Skeletal muscle satellite cell (primary cell): Measurements from ENCODE around the gene PPP1R1A.
A peak's percentile ranks its signal among the peaks of the same experiment; 100 is the strongest.

Experiments
- H3K27me3 ChIP-seq: 2 replicates; pipeline ENCODE4 v1.7.0; 2013; ENCODE audit warnings: low read length; ENCODE audit not compliant: control insufficient read depth, insufficient read depth
- H3K36me3 ChIP-seq: 2 replicates; pipeline ENCODE4 v1.7.0; 2013; ENCODE audit warnings: mild to moderate bottlenecking, control low read depth, low read length; ENCODE audit not compliant: insufficient read depth
- H3K4me1 ChIP-seq: 2 replicates; pipeline ENCODE4 v1.7.0; 2013; ENCODE audit warnings: low read length; ENCODE audit not compliant: control insufficient read depth, insufficient read depth
- H3K4me2 ChIP-seq: 2 replicates; pipeline ENCODE4 v1.7.0; 2013; ENCODE audit warnings: mild to moderate bottlenecking, low read length
- H3K4me3 ChIP-seq: 2 replicates; pipeline ENCODE4 v1.7.0; 2013; ENCODE audit warnings: low read length
- H3K9ac ChIP-seq: 2 replicates; pipeline ENCODE4 v1.7.0; 2013; ENCODE audit warnings: mild to moderate bottlenecking, low read depth, low read length, moderate library complexity
- H3K9me3 ChIP-seq: replicated peaks from 2 replicates; pipeline ENCODE4 v1.7.0; 2013; ENCODE audit warnings: mild to moderate bottlenecking, control low read depth, low read length

PPP1R1A gene

DNA sequence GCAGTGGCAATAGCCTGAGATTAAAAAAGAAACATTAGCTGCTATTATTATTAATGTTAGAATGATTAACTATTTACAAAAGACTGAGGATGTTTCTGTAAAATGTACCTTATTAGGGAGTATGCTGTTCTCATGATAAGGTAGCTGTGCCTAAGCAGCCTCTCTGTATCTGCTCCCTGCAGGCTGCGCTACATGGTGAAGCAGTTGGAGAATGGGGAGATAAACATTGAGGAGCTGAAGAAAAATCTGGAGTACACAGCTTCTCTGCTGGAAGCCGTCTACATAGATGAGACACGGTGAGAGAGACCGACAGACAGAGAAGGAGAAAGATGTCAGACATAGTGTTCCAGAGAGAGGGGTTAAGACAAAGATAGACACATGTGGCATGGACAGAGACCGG lies 21.7 kb downstream of the PPP1R1A start:
- Histone ChIP-seq H3K4me1 (no peaks in the 10 kb centered on the region), H3K9me3 (no peaks in the 10 kb centered on the region), H3K9ac (no peak overlapping the region), H3K36me3 (no peaks in the 10 kb centered on the region), H3K4me3 (no peak overlapping the region), H3K4me2 (no peak overlapping the region), H3K27me3 (peaks cover 64% of the 10 kb centered on the region)

- Histone ChIP-seq H3K4me1 (no peaks in the 10 kb centered on the region), H3K9me3 (no peaks in the 10 kb centered on the region), H3K36me3 (no peaks in the 10 kb centered on the region)
Measured at GRCh38 chr12:54565986-54566544, 22.4 kb downstream of the PPP1R1A start.

DNA sequence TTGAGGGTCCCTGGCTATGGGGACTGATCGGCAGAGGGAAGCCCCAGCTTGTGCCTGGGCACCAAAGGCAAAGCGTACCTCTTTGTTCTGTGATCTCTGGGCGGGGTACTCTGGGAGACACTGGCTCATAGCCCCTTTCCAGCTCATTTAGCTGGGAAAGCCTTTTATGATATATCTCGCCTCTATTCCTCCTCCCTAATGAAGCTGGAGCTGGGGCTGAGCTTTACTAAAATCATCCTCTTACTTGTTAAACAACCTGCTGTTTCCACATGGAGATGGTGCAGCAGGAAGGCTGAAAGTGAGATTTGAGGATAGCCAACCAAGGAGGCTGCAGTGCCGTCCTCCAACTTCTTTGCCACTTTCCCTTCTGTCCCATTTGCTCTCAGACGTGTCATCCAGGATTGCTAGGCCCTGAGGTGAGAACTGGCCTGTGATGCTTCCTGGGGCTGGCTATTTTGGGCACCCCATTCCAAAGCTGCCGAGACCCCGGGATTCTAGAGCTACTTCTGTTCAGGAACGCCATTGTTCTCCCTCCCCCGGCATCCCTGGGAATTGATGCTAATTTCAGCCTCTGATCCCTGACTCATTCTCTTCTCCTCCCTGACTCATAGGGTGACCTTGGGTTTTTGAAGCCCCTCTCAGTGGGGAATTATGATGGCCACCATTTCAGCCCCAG lies 23.0 kb downstream of the PPP1R1A start:
- no peak overlapping the region for H3K9ac ChIP-seq
- peaks cover 60% of the 10 kb centered on the region for H3K27me3 ChIP-seq
- H3K4me3 ChIP-seq: no peak overlapping the region
- H3K4me1 ChIP-seq: no peaks in the 10 kb centered on the region
- H3K36me3 ChIP-seq: no peaks in the 10 kb centered on the region
- no peak overlapping the region for H3K4me2 ChIP-seq
- no peaks in the 10 kb centered on the region for H3K9me3 ChIP-seq

More at GRCh38 chr12:54565986-54566544, 22.4 kb downstream of the PPP1R1A start:
- no peak overlapping the region for H3K4me2 ChIP-seq
- no peak overlapping the region for H3K4me3 ChIP-seq
- no peak overlapping the region for H3K9ac ChIP-seq
- H3K27me3 ChIP-seq: peaks cover 60% of the 10 kb centered on the region

- H3K36me3 ChIP-seq: no peaks in the 10 kb centered on the region
- no peaks in the 10 kb centered on the region for H3K4me1 ChIP-seq
Measured at GRCh38 chr12:54564768-54565167, 23.7 kb downstream of the PPP1R1A start.

DNA sequence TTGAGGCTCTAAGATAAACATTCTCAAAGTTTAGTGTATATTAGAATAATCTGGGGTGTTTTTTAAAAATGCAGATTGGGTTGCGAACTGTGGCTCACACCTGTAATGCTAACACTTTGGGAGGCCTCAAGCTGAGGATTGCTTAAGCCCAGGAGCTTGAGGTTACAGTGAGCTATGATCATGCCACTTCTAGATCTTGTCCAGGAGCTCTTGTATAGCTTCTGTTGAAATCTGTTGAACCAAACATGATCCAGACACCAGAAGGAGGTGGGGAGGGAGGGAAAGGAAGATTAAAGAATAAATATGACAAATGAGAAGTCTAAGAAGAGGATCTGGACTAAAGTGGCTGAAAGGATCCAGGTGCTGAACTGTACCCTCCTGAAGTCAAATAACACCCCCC lies 24.7 kb downstream of the PPP1R1A start:
- no peak overlapping the region for H3K4me3 ChIP-seq

More at GRCh38 chr12:54564768-54565167, 23.7 kb downstream of the PPP1R1A start:
- no peak overlapping the region for H3K4me3 ChIP-seq
- H3K27me3 ChIP-seq: peaks cover 54% of the 10 kb centered on the region
- no peak overlapping the region for H3K4me2 ChIP-seq
- H3K9me3 ChIP-seq: no peaks in the 10 kb centered on the region
- H3K9ac ChIP-seq: no peak overlapping the region

GRCh38 chr12:54562750-54563356 lies 25.6 kb downstream of the PPP1R1A start:
- H3K4me2 ChIP-seq: no peak overlapping the region

More for the DNA sequence above, 24.7 kb downstream of the PPP1R1A start:
- Histone ChIP-seq H3K27me3 (peaks cover 54% of the 10 kb centered on the region), H3K9ac (no peak overlapping the region), H3K4me1 (no peaks in the 10 kb centered on the region), H3K36me3 (no peaks in the 10 kb centered on the region), H3K9me3 (no peaks in the 10 kb centered on the region), H3K4me2 (no peak overlapping the region)

DNA sequence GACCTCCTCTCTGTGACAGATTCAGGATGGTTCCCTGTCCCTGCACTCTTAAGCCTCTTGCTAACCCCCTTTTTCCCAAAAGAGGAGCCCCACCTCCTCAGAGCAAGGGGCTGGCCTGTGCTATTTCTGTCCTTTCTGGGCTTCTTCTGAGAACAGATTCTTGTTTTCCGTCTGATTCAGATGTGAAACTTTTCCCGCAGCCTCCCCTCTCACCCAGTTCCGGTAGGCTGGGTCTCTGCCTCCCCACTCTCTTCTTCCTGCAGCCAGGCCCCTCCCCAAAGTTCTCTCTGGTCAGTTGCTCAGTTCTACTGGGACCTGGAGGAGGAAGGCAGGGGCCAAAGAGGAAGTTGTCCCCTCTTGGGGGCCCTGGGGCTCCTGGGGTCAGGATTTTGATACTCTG lies 27.3 kb downstream of the PPP1R1A start:
- H3K27me3 ChIP-seq: peaks cover 51% of the 10 kb centered on the region

More at GRCh38 chr12:54562750-54563356, 25.6 kb downstream of the PPP1R1A start:
- H3K4me3 ChIP-seq: no peak overlapping the region
- H3K27me3 ChIP-seq: peaks cover 55% of the 10 kb centered on the region
- no peak overlapping the region for H3K9ac ChIP-seq
- no peaks in the 10 kb centered on the region for H3K36me3 ChIP-seq
- H3K4me1 ChIP-seq: no peaks in the 10 kb centered on the region
- no peaks in the 10 kb centered on the region for H3K9me3 ChIP-seq

GRCh38 chr12:54560374-54560858 lies 28.0 kb downstream of the PPP1R1A start:
- no peaks in the 10 kb centered on the region for H3K36me3 ChIP-seq
- H3K27me3 ChIP-seq: peaks cover 51% of the 10 kb centered on the region
- peak overlapping the region; percentile 77 for H3K4me2 ChIP-seq
- no peaks in the 10 kb centered on the region for H3K9me3 ChIP-seq
- H3K9ac ChIP-seq: no peak overlapping the region
- H3K4me1 ChIP-seq: no peaks in the 10 kb centered on the region
- H3K4me3 ChIP-seq: peak overlapping the region; percentile 38

More for the DNA sequence above, 27.3 kb downstream of the PPP1R1A start:
- Histone ChIP-seq H3K4me3 (no peak overlapping the region), H3K9me3 (no peaks in the 10 kb centered on the region), H3K9ac (no peak overlapping the region), H3K4me2 (no peak overlapping the region), H3K4me1 (no peaks in the 10 kb centered on the region), H3K36me3 (no peaks in the 10 kb centered on the region)

DNA sequence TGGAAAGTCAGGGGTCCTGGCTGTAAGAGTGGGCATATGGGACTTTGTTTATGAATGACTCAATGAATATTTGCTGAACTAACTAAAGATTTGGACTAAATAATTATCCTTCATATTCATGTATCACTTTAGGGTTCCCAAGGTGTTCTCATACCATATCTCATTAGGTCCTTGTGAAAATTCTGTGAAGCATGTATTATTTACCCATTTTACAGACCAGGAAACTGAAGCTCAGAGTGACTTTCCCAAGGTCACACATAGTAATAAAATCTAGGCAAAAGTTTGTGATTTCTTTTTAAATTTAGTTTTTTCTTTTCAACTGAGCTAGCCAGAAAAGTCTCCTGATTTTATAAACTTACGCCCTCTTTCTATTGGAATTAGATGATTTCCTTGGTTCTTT lies 29.7 kb downstream of the PPP1R1A start:
- no peaks in the 10 kb centered on the region for H3K36me3 ChIP-seq
- H3K9me3 ChIP-seq: no peaks in the 10 kb centered on the region
- no peak overlapping the region for H3K4me2 ChIP-seq
- H3K27me3 ChIP-seq: peaks cover 58% of the 10 kb centered on the region
- no peak overlapping the region for H3K9ac ChIP-seq
- no peak overlapping the region for H3K4me3 ChIP-seq
- no peaks in the 10 kb centered on the region for H3K4me1 ChIP-seq

GRCh38 chr12:54558311-54558710 lies 30.1 kb downstream of the PPP1R1A start:
- Histone ChIP-seq H3K9me3 (no peaks in the 10 kb centered on the region), H3K4me3 (no peak overlapping the region), H3K27me3 (peaks cover 59% of the 10 kb centered on the region)

GRCh38 chr12:54555670-54556257 lies 32.7 kb downstream of the PPP1R1A start:
- H3K4me1 ChIP-seq: no peaks in the 10 kb centered on the region
- H3K4me3 ChIP-seq: no peak overlapping the region
- H3K27me3 ChIP-seq: peaks cover 67% of the 10 kb centered on the region
- H3K4me2 ChIP-seq: no peak overlapping the region
- H3K9ac ChIP-seq: no peak overlapping the region
- H3K36me3 ChIP-seq: no peaks in the 10 kb centered on the region
- no peaks in the 10 kb centered on the region for H3K9me3 ChIP-seq

More at GRCh38 chr12:54558311-54558710, 30.1 kb downstream of the PPP1R1A start:
- Histone ChIP-seq H3K9ac (no peak overlapping the region), H3K4me2 (no peak overlapping the region), H3K4me1 (no peaks in the 10 kb centered on the region), H3K36me3 (no peaks in the 10 kb centered on the region)
